ENCODE measurements around the gene THOC1.

THOC1 gene

DNA sequence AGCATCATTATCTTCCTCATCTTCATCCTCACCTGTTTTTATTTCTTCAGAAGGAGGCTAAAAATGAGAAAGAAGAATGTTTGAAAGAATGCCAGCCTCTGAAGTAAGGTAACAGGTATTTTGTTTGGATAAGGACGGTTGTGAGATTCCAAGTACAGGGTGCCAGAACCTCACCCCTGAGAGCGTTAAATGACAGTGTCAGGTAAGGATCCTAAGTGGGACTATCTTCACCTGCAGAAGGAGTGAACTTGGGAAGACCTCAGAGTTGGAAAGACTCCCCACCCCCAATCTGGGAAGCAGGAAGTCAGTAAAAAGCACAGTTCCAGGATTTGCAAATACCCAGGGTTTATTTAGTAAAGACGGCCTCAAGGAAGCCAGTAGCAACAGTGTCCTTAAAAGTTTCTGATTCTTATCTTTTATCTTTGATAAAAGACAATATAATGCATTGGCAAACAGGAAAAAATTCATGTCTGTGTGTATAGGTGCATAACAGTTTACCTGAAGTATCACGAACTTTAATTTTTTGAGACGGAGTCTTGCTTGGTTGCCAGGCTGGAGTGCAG lies 52.3 kb downstream of the THOC1 start:
- H3K4me3 ChIP-seq (ENCODE audit: low read depth, low read length), result no peak overlapping the region

DNA sequence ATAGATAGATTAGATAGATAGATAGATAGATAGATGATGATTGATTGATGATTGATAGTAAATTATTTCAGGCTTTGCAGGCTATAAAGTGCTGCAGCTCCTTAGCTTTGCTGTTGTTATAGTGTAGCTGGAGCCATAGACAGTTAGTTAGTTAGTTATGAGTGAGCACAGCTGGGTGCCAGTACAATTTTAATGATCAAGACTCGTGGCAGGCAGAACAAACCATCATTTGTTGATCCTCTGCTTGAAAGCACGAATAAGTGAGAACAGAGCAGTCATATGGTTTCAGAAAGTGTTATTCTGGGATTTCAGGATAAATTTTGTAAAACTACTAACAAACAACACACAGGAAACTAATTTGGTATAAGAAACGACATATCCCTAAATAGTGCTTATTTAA lies 53.9 kb downstream of the THOC1 start:
- H3K4me3 ChIP-seq (ENCODE audit: low read depth, low read length), result no peak overlapping the region

DNA sequence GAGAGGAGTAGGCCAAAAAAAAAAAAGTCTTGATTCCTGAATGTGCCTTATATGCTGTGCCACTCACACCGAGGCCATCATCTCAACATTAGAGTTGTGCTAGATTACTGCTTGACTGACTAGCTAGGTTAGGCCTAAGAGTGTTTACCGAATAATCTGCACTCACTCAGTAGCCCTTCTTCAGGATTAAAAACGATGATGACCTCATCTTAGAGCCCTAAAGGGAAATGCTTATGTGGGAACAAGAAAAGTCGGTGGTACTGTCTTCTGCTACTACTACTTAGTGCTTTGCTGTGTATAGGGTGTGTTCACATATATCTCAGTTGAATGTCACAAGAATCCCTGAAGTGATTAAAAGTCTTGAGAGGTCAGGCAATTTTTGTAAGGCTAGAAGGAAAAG lies 54.3 kb downstream of the THOC1 start:
- H3K4me3 ChIP-seq (ENCODE audit: low read depth, low read length), result no peak overlapping the region

DNA sequence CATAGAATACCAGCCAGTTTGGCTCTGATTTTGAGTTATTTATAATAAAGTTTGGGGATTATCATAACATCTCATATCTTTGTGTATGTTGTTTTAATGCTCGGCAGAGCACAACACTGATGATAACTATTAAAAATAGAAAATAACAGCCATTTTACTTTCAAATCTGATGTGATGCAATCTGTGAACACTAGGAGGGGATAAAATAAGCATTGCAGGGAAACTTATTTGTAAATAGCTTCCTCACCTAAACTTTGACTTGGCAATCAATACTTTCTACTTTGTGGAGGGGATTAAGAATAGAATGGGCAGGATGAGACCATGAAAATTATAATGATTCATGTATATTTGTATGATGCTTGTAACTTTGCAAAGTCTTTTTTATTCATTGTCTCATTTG lies 55.1 kb downstream of the THOC1 start:
- no peak overlapping the region for H3K4me3 ChIP-seq (ENCODE audit: low read depth, low read length)

DNA sequence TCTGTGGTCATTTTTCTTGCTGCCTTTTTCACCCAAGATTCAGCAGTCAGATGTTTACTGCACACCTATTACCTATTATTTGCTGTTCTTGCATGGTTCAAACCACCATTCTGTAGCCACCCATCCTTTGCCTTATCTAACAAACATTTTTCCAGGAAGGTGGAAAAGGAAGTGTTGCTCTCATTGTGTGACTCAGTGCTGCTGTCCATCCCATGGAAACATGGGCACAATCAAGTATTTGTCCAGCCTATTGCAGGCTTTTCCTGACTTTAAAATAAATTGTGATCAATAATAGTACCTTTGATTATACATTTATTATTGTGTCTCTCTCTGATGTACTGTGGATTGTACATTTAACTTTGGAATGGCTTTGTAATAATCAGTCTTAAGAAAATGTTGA lies 56.3 kb downstream of the THOC1 start:
- no peak overlapping the region for H3K4me3 ChIP-seq (ENCODE audit: low read depth, low read length)

DNA sequence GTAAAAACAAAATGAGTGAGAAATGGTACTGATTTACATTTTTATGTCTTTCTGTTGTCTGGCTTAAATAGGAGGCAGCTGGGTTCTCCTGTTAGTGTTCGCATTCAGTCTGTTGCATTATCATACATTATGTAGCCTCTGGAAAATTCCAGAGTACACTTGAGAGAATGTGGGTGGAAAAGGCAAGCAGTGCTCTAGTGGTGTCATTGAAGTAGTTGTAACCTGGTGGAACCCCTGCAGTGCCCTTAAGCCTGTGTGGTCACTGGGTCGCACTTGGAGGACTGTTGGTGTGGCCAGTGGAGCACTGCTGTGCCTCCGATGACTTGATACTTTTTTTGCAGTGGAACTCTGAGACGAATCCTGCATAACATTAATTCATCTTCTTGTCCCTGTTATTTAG lies 57.1 kb downstream of the THOC1 start:
- no peak overlapping the region for H3K4me3 ChIP-seq (ENCODE audit: low read depth, low read length)

DNA sequence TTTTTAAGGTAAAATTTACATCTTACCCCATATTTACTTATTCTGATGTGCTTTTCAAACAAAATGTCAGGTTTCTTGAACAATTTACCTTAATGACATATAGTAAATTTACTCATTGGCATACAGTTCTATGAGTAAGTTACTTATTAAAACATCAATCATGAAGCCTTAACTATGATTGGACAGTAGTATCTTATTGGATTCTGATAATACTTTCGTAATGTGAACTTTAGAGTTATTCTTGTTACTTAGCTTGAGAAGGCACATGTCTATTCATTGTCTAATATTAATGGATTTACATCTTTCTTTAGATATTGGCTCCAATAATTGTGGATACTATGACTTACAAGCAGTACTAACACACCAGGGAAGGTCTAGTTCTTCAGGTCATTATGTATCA lies 57.8 kb downstream of the THOC1 start:
- no peak overlapping the region for H3K4me3 ChIP-seq (ENCODE audit: low read depth, low read length)

DNA sequence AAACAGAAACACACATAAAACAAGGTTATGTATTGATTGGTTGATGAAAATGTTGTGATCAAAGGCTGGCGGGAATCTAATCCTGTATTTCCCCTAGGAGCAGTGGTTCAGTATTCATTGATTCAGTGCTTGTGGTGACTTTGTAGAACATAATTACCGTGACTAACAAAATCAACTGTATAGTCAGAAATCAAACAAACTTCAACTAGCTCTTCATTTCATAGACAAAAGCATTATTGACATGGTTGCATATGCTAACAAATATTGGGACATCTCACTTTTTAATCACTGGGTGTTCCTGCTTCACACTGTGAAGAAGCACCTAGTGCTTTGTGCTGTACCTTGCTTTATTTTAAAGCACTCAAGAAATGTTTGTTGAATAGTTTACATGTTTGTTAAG lies 68.1 kb downstream of the THOC1 start:
- no peak overlapping the region for H3K4me3 ChIP-seq (ENCODE audit: low read depth, low read length)

DNA sequence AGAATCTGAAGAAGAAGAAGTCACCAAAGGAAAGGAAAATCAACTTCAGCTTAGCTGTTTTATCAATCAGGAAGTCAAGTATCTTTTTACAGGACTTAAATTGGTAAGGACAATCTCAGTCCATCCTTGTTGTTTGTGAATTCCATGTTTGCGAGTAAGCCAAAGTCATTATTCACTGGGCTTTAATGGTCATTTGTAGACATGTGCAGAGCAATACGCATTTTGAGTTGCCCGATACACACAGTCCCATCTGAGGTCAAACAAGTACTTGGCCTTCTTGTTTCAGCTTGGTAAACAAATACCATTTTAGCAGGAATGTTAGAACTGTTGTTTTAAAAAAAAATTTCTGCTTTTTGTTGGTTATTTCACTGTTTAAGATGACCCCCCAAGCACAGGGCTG lies 68.6 kb downstream of the THOC1 start:
- H3K4me3 ChIP-seq (ENCODE audit: low read depth, low read length), result no peak overlapping the region

DNA sequence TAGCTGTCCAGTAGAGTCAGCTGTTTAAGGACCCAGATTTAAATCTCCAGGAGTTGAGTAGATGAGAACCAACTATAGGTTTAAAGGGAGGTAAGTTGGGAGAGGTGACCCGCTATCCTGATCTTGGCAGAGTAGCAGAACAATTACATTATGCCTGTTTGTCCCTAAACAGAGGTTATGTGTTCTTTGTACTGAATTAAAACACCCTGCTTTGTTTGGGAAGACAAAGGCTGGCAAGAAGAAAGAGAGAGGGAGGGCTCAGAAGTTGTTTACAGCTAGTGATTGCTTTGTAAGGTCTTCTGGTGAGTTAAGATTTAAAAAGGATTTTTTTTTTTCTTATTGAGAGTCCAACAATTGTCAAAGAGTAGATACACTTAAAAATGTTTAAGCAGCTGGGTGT lies 72.2 kb downstream of the THOC1 start:
- no peak overlapping the region for H3K4me3 ChIP-seq (ENCODE audit: low read depth, low read length)

DNA sequence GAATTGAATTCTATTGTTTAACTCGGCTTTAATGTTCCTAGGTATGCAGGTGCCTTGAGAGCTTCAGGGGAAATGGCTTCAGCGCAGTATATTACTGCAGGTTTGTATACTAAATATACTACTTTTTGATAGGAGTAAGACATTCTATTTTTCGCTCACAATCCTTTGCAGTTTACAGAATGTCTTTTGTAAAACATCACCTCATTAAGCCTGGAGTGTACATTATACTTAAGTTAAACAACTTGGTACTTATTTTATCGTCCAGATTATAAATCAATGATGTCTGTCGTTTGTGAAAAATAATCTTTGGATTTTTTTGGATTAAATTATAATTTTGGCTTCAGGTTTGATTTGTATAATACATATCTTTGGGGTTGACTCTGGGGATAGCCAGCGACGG lies 75.0 kb downstream of the THOC1 start:
- no peak overlapping the region for H3K4me3 ChIP-seq (ENCODE audit: low read depth, low read length)

DNA sequence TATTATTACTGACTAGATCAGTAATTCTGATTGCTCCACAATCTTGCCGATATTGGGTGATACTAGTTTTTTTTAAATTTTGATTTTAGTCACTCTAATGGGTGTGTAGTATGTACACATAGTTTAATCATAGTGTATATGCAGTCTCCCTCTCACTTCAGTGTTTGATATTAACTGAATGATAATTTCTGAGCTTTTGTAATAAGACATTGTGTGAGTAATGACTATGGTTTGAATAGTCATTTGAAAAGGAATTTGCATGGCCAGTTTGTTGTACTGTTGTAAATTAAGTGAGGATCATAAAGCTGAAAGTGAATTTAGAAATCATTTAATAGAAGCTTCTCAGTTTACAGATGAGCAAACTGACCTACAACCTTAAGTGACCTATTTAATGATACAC lies 76.1 kb downstream of the THOC1 start:
- no peak overlapping the region for H3K4me3 ChIP-seq (ENCODE audit: low read depth, low read length)

DNA sequence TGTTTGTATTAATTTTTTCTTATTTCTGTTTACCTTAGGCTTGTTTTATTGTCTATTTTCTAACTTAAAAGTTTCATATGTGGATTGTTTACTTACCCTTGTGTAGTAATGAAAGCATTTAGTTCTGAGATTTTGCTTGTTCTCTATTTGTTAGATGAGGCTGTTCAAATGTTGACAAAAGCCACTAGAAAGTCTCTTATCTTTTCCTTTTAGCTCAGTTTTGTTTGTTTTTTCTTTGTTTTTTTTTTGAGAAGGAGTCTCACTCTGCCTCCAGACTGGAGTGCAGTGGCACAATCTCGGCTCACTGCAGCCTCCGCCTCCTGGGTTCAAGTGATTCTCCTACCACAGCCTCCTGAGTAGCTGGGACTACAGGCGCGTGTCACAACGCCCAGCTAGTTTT lies 78.6 kb downstream of the THOC1 start:
- H3K4me3 ChIP-seq (ENCODE audit: low read depth, low read length), result no peak overlapping the region

DNA sequence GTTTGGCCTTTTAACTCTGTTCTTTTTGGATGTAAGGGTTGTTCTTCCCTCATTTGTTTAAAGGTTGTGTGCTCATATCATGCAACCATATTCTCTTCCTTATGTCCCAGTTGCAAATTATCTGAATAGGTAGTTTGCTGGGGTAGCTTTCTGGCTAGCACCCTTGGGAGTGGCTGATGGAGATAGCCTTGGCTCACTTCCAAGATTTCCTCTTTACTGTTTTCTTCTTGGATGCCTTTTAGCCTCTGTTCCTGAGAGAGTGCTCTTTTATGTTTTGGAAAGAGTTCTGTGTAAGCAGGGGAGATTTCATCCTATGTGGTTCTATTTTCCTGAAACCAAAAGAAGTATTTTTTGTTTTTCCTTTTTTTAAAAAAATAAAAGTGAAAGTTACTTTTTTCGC lies 84.1 kb downstream of the THOC1 start:
- H3K4me3 ChIP-seq (ENCODE audit: low read depth, low read length), result no peak overlapping the region

DNA sequence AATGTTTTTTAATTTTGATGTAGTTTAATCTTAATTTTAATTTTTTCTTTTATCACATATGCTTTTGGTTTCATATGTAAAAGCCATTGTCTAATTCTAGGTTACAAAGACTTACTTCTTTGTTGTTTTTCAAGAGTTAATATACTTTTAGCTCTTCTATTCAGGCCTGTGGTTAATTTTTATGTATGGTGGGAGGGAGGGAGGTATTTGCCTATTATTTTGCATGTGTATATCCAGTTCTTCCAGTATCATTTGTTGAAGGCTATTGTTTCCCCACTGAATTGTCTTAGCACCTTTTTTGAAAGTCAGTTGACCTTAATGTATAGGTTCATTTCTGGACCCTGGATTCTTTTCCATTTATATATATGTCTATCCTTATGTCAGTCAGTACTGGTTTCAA lies 86.1 kb downstream of the THOC1 start:
- no peak overlapping the region for H3K4me3 ChIP-seq (ENCODE audit: low read depth, low read length)

DNA sequence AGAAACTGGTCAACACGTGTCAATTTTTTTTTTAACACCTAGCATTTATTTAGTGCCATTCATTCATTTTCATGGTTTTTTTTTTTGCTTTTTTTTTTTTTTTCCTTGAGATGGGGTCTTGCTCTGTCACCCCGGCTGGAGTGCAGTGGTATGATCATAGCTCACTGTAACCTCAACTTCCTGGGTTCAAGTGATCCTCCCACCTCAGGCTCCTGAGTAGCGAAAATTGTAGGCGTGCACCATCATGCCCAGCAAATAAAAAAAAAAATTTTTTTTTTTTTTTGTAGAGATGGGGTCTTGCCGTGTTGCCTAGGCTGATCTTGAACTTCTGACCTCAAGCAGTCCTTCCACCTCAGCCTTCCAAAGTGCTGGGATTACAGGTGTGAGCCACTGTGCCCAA lies 88.3 kb downstream of the THOC1 start:
- H3K4me3 ChIP-seq (ENCODE audit: low read depth, low read length), result no peak overlapping the region

DNA sequence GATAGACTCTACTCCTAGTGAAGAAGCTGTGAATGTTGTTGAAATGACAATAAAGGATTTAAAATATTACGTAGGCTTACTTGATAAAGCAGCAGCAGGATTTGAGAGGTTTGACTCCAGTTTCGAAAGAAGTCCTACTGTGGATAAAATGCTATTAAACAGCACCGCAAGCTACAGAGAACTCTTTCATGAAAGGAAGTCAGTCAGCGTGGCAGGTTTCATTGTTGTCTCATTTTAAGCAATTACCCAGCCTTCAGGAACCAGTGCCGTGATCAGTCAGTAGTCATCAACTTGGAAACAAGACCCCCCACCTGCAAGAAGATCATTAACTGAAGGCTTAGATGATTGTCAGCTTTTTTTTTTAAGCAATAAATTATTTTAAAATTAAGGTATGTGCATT lies 95.5 kb downstream of the THOC1 start:
- H3K4me3 ChIP-seq (ENCODE audit: low read depth, low read length), result no peak overlapping the region

Measured in iPS-11a (cell line).